Fibroblast of villous mesenchyme (primary cell): ENCODE results near the gene RNF103. TPM values are rescaled to one million over a fixed set of nuclear protein-coding genes. Genes with fewer than 3 reads are reported as not detected.

Experiments
- DNase-seq: peaks from one replicate; pipeline ENCODE4 v3.0.0-alpha.2; 2010; ENCODE audit warnings: low read depth
- H3K4me3 ChIP-seq: 2 replicates; pipeline ENCODE4 v1.5.1; 2011; ENCODE audit warnings: low read depth, mild to moderate bottlenecking, low read length
- total RNA-seq: library from RNA; depleted of rRNA; stranded (reverse); fragments of >200 nt; gene quantifications from 2 replicates; pipeline ENCODE4 v1.2.3, GENCODE V29; 2012
- TF ChIP-seq, protein P1 (sequence below): IDR thresholded peaks from 2 replicates; pipeline ENCODE4 v1.5.1; 2012; ENCODE audit warnings: low read depth, mild to moderate bottlenecking, low read length; ENCODE audit not compliant: insufficient read depth

RNF103 gene
- total RNA-seq, 1 donor = 25.0 TPM

DNA sequence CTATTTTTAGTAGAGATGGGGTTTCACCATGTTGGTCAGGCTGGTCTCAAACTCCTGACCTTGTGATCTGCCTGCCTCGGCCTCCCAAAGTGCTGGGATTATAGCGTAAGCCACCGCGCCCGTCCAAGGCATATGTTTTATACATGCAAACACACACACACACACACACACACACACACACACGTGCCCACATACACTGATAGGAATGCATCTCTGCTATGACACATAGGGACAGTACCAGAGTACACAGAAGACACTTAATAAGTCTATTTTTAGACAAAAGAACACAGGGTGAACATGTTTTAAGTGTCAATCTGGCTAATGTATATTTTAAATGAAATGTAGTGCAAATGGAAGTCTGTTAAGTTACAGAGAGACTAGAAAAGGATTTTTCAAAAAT is 10.7 kb upstream of the RNF103 start:
- no peak for DNase-seq
- TF ChIP-seq, protein P1, sequence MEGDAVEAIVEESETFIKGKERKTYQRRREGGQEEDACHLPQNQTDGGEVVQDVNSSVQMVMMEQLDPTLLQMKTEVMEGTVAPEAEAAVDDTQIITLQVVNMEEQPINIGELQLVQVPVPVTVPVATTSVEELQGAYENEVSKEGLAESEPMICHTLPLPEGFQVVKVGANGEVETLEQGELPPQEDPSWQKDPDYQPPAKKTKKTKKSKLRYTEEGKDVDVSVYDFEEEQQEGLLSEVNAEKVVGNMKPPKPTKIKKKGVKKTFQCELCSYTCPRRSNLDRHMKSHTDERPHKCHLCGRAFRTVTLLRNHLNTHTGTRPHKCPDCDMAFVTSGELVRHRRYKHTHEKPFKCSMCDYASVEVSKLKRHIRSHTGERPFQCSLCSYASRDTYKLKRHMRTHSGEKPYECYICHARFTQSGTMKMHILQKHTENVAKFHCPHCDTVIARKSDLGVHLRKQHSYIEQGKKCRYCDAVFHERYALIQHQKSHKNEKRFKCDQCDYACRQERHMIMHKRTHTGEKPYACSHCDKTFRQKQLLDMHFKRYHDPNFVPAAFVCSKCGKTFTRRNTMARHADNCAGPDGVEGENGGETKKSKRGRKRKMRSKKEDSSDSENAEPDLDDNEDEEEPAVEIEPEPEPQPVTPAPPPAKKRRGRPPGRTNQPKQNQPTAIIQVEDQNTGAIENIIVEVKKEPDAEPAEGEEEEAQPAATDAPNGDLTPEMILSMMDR = no peak

DNA sequence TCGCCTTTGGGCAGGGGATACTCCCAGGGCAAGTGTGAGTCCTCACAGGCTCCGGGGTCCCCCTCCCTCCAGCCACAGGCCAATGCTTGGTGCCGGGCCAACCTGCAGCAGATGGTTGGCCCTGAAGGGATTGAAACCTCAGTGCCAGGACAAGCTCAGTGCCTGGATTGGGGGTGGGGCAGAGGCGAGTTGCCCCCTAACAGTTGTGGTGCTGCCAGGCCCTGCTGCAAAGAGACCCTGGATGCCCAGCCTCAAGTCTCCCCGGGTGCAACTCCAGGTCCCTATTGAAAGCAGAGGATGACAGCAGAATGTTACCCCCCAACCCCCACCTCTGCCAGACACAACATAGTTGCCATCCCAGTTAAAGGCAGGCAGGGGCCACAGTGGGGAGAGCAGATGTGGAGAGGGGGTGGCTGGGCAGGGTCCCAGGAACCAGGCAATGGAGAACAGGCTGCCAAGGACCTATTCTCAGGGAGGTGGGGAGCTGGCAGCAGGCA is 9.5 kb upstream of the RNF103 start:
- TF ChIP-seq, protein P1 = no peak

More for the DNA sequence above, 10.7 kb upstream of the RNF103 start:
- no peak overlapping the region for H3K4me3 ChIP-seq

DNA sequence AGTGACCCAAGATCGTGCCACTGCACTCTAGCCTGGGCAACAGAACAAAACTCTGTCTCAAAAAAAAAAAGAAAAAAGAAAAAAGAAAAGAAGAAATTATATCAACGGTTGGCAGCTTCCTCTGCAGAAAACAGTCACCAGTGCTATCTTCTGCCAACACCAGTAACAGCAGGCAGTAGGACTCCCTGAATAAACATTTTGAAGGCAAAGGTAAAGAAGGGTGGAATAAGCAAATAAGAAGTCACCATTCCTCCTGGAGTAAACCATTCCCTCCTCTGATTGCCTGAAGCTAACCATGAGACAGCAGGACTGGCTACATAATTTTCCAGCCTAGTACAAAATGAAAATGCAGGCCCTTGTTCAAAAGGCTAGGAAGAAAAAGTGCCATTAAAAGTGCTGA is 9.0 kb upstream of the RNF103 start:
- no peak overlapping the region for H3K4me3 ChIP-seq
- DNase-seq = no peak
- TF ChIP-seq, protein P1 = no peak

More for the DNA sequence above, 9.5 kb upstream of the RNF103 start:
- DNase-seq = no peak
- H3K4me3 ChIP-seq = no peak overlapping the region

DNA sequence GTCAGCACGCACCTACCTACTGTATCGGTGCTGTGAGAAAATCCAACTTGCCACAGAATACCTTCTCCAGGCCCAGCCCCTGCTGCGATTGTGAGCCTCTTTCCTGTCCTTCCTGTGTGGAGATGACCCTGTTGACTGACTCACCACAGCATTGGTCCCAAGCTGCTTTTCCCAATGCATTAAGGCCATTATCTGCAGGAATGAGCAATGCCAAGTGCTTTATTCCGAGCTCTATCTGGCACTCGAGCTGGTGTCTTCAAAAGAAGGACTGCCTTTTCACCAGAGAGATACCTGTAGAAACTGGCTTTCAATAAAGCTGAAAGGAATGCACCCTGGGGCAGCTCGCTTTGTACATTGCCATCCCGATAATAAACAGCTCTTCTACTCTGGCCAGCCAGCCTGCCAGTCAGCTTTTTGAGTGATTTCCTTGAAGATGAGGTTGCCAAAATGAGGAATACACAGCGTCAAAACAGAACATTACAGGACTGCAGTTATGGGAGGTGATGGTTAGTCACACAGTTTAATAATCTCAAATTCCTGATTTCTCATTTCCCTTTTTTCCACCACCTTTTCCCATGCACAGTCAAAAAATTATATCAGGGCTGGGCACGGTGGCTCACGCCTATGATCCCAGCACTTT is 8.3 kb upstream of the RNF103 start:
- TF ChIP-seq, protein P1 = no peak
- no peak for DNase-seq
- H3K4me3 ChIP-seq = no peak overlapping the region

DNA sequence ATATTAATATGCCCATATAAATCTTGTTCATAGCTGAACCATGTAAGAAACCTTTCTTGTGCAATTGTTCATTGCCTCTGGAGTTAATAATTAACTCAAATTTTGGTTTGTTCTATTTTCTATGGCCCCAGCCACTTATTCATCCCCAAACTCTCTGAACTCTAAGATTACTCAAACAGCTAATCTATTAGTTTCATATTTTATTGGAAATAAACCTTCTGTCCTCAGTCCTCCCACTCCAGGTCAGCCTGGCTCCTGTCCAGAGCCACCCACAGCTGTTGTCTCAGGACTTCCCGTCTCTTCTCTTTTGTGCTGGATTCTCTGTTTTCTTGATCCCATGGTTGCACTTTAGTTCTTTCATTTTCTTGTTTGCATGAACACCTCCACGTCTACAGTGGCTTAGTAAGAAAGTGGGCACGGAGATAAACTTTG is 4.4 kb upstream of the RNF103 start:
- no peak for DNase-seq
- TF ChIP-seq, protein P1 = no peak
- H3K4me3 ChIP-seq = no peak overlapping the region

DNA sequence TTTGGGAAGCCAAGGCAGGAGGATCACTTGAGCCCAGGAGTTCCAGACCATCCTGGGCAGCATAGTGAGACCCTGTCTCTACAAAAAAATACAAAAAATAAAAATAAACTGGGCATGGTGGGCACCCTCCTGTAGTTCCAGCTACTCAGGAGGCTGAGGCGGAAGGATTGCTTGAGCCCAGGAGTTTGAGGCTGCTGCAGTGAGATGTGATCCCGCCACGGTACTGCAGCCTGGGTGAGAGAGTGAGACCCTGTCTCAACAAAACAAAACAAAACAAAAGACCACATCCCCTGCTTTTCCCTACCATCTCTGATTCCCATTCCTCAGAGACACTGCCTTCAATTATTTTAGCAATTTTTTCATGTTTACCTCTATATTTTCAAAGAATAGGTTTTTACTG is 3.9 kb upstream of the RNF103 start:
- TF ChIP-seq, protein P1 = no peak
- no peak for DNase-seq
- H3K4me3 ChIP-seq = no peak overlapping the region

DNA sequence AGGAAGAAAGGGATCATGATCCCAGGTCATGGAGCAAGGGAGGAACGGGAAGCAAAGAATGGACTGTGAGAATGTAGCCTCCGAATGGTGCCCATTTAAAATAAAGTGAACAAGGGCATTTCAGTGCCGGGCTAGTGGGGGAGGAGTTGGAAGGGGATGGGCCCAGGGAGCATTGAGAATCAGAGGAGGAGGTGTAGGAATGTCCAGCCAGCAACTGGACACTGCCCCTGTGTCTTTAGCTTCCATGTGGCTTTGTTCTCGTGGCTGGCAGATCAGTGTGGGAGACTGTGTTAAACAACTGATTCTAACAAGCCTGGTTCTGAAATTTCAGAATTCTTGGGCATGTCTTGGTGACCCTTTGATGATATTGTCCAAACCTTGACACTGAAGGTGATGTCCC is 1.4 kb upstream of the RNF103 start:
- no peak for DNase-seq
- no peak overlapping the region for H3K4me3 ChIP-seq

More for the DNA sequence above, 1.4 kb upstream of the RNF103 start:
- TF ChIP-seq, protein P1 = no peak
